GM13976 (cell line): Measurements from ENCODE around the gene KLHL29.

ENCODE experiments used
- DNase-seq: peaks from one replicate; pipeline ENCODE4 v3.0.0; 2012; ENCODE audit warnings: low spot score
- in situ Hi-C: fragments of 300-500 bp; cut with MboI; formaldehyde crosslinking; loops from one replicate; pipeline ENCODE4 v1.12.0; 2022; ENCODE audit warnings: low sequenced_read_pairs, mixed read lengths, inconsistent platforms; ENCODE audit not compliant: unreplicated experiment
- TF ChIP-seq, protein P1 (sequence below): IDR thresholded peaks from 2 replicates; pipeline ENCODE4 v1.5.1; 2012; ENCODE audit warnings: borderline replicate concordance, mild to moderate bottlenecking; ENCODE audit not compliant: insufficient read depth; ENCODE audit errors: extremely low read depth, missing control alignments, control extremely low read depth

The KLHL29 gene

DNA sequence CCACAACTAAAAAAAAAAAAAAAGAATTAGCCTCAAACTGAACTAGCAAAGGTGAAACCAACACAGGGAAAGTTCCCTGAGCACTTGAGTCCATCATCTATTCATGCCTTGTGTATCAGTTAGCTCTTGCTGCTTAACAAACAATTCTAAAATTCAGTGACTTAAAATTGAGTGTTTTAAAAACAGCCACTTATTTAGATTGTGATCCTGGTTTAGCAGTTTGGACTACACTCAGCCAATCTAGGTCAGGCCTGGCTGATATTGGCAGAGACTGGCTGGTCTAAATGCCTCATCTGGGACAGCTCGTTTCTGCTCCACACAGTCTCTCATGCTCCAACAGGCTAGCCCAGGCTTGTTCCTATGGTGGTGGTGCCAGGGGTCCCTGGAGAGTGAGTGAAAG lies 294.1 kb downstream of the KLHL29 start:
- TF ChIP-seq, protein P1, sequence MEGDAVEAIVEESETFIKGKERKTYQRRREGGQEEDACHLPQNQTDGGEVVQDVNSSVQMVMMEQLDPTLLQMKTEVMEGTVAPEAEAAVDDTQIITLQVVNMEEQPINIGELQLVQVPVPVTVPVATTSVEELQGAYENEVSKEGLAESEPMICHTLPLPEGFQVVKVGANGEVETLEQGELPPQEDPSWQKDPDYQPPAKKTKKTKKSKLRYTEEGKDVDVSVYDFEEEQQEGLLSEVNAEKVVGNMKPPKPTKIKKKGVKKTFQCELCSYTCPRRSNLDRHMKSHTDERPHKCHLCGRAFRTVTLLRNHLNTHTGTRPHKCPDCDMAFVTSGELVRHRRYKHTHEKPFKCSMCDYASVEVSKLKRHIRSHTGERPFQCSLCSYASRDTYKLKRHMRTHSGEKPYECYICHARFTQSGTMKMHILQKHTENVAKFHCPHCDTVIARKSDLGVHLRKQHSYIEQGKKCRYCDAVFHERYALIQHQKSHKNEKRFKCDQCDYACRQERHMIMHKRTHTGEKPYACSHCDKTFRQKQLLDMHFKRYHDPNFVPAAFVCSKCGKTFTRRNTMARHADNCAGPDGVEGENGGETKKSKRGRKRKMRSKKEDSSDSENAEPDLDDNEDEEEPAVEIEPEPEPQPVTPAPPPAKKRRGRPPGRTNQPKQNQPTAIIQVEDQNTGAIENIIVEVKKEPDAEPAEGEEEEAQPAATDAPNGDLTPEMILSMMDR, result no peak
- in situ Hi-C loops, result no loop called here
- DNase-seq, result no peak

DNA sequence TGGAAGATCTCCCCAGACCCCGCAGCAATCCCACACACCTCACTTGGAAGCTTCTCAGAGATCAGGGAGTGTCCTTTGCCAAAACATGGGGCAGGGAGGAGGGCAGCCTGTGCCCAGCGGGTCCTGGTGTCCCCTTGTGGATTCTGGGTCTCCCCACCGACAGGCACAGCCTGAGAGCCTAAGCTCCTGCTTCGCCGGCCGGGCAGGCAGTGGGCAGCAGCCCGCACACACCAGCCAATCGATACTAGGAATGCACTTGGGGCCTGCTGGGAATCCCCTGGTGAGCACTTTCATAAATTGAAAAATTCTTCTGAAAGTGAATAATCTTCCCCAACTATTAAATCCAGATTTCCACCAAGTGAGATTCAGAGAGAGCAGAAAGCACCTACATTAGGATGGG lies 296.0 kb downstream of the KLHL29 start:
- DNase-seq, result no peak
- in situ Hi-C loops, result no loop called here
- TF ChIP-seq, protein P1, result no peak

DNA sequence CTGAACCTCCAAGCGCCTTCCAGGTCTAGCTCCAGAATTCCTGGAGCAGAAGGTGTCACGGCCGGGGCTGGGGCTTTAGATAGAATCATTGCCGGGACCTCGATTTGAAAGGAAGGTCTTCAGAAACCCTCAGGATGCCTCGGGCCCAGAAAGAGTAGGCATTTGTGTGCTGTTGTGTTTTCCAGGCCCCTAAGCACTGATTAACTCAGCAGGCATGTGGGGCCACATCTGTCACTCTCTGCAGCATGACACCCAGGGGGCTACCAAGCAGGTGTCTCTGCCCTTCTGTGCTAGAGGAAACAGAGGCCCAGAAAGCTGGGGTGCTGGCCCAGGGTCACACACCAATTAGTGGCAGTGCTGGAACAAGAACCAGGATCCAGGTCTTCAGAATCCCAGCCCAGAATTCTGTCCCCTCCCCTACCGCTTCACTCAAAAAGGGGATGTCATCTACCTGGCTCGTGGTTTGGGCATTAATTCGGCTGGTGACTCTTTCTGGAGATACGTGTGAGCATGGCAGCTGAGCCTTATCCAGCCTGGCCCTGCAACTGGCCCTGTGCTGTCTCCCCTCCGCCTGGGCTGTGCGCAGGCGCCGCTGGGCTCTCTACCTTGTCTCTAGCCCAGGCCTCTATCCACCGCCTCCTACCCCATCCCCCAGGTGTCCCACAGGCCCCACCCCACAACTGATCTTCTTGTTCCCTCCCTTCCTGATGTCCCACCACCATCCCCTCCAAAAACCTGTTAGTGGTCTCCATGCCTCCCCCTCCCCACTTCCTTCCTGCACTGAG lies 296.6 kb downstream of the KLHL29 start:
- in situ Hi-C loops, result no loop called here
- DNase-seq, result no peak
- TF ChIP-seq, protein P1, result no peak

DNA sequence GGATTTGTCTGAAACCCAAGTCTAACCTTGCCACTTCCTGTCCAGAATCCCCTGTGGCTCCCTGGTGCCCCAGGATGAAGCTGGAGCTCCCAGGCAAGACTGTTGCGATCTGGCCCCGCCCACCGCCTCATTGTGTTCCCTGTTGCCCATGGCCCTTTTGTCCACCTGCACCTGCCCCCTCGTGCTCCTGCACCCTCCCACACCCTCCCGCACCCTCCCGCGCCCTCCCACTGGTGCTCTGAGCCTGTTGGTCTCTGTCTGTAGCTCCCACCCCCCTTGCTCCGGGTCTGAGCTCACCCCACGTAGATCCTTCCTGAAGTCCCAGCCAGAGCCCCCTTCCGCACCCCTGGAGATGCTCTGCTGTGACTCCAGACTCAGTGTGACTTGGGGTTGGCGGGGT lies 297.5 kb downstream of the KLHL29 start:
- TF ChIP-seq, protein P1, result no peak
- DNase-seq, result no peak
- in situ Hi-C loops, result no loop called here

DNA sequence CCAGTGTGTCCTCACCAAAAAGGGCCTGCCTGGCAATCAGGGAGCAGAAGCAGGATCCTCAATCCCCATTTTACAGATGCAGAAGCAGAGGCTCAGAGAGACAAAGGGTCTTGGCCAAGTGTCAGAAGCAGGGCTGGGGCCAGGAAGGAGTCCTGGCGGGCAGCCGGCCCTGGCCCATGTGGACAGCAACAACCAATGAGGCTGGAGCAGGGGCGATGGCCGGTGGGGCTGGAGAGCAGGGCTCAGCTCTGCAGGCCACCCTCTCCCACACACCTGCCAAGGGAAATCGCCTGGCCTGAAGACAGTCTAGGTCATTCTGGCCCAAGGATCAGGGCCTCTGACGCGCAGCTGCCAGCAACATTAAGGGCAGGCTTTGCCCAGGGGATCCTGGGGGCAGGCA lies 298.0 kb downstream of the KLHL29 start:
- TF ChIP-seq, protein P1, result no peak
- in situ Hi-C loops, result no loop called here
- no peak for DNase-seq

DNA sequence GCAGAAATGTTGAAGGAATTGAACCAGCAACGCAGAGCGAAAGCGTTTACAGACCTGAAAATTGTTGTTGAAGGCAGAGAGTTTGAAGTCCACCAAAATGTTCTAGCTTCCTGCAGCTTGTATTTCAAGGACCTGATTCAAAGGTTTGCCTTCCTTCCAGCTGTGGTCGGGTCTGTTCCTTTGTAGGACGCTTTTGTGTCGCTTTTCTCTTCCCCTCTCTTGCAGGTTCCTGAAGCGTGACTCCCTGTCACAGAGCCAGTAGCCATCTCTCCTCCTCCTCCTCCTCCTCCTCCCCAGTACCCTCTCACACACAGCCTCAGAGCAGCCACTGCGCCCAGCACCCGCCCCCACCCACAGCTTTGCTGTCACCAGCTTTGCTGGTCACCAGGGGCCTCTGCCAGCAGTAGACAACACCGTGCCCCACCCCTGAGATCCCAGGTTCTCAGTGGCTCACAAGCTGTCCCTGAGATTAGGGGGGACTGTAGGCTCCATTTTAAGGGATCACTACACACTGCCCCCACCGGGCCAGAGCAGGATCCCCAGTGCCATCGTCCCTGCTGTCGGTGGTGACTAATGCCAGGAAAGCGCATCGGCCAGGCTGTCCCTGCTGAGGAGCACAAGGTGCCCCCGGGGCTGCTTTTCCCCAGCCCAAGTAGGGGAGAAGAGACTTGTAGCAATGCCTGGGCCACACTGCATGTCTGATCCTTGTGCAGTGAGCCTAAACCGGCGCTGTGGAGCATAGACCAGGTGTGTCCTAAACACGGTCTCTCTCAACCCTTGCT lies 299.6 kb downstream of the KLHL29 start:
- in situ Hi-C loops, result no loop called here
- no peak for DNase-seq
- TF ChIP-seq, protein P1, result no peak
